Midbrain (tissue), 1 donor: ENCODE measurements around the gene TMEM40.
"Not testable (repeated sequence)": the region's sequence is repeated elsewhere in the genome, so short reads cannot be mapped to it uniquely, and the experiment has no call there.

Source experiments
- DNase-seq: peaks from one replicate; lab custom pipeline; 2025; lab: John Stamatoyannopoulos, UW

The TMEM40 gene

GRCh38 chr3:12775970-12776369 is 16.9 kb upstream of the TMEM40 start:
- not testable (repeated sequence) for DNase-seq

- no peak for DNase-seq
Measured at GRCh38 chr3:12775226-12775625, 16.2 kb upstream of the TMEM40 start.

GRCh38 chr3:12774619-12775018 is 15.6 kb upstream of the TMEM40 start:
- no peak for DNase-seq

- DNase-seq: no peak
Measured at GRCh38 chr3:12773710-12774086, 14.6 kb upstream of the TMEM40 start.

GRCh38 chr3:12773030-12773709 is 14.1 kb upstream of the TMEM40 start:
- no peak for DNase-seq

- no peak for DNase-seq
Measured at GRCh38 chr3:12772462-12772861, 13.4 kb upstream of the TMEM40 start.

GRCh38 chr3:12771236-12771635 is 12.2 kb upstream of the TMEM40 start:
- DNase-seq: no peak

GRCh38 chr3:12769761-12770160 is 10.7 kb upstream of the TMEM40 start:
- no peak for DNase-seq

- DNase-seq: no peak
Measured at GRCh38 chr3:12768579-12769527, 9.8 kb upstream of the TMEM40 start.

- DNase-seq: no peak
Measured at GRCh38 chr3:12766541-12766940, 7.5 kb upstream of the TMEM40 start.

- DNase-seq: no peak
Measured at GRCh38 chr3:12764171-12764776, 5.2 kb upstream of the TMEM40 start.

- no peak for DNase-seq
Measured at GRCh38 chr3:12759693-12760565, 870 bp upstream of the TMEM40 start.

- no peak for DNase-seq
Measured at GRCh38 chr3:12758025-12758781, 856 bp downstream of the TMEM40 start.

GRCh38 chr3:12756635-12757034 is 2.4 kb downstream of the TMEM40 start:
- DNase-seq: no peak

GRCh38 chr3:12756175-12756574 is 2.9 kb downstream of the TMEM40 start:
- DNase-seq: no peak

GRCh38 chr3:12755754-12756153 is 3.3 kb downstream of the TMEM40 start:
- no peak for DNase-seq

- no peak for DNase-seq
Measured at GRCh38 chr3:12754313-12754712, 4.7 kb downstream of the TMEM40 start.

- DNase-seq: no peak
Measured at GRCh38 chr3:12753275-12754028, 5.6 kb downstream of the TMEM40 start.

GRCh38 chr3:12752809-12753208 is 6.2 kb downstream of the TMEM40 start:
- DNase-seq: no peak

- no peak for DNase-seq
Measured at GRCh38 chr3:12752102-12752501, 7.0 kb downstream of the TMEM40 start.
